Mononuclear cell (primary cell): Measurements from ENCODE around the gene SCPEP1. TPM values are rescaled to one million over a fixed set of nuclear protein-coding genes. Genes with fewer than 3 reads are reported as not detected.

Experiments used
- H3K27me3 ChIP-seq: 2 replicates; pipeline ENCODE4 v1.6.0; 2011; ENCODE audit warnings: low read length, control low read depth; ENCODE audit not compliant: insufficient read depth
- H3K4me1 ChIP-seq: 2 replicates; pipeline ENCODE4 v1.5.1; 2011; ENCODE audit warnings: mild to moderate bottlenecking, low read length, control low read depth; ENCODE audit not compliant: insufficient read depth
- H3K4me3 ChIP-seq: 2 replicates; pipeline ENCODE4 v1.5.1; 2011; ENCODE audit warnings: mild to moderate bottlenecking, low read length, moderate library complexity
- H3K9me3 ChIP-seq: 2 replicates; pipeline ENCODE4 v1.5.1; 2011; ENCODE audit warnings: low read depth, mild to moderate bottlenecking, control low read depth, low read length
- total RNA-seq: library from RNA; depleted of rRNA; stranded (reverse); fragments of >200 nt; gene quantifications from one replicate; pipeline ENCODE4 v1.2.3, GENCODE V29; 2012

SCPEP1 gene
- total RNA-seq, 1 donor, result 106 TPM

DNA sequence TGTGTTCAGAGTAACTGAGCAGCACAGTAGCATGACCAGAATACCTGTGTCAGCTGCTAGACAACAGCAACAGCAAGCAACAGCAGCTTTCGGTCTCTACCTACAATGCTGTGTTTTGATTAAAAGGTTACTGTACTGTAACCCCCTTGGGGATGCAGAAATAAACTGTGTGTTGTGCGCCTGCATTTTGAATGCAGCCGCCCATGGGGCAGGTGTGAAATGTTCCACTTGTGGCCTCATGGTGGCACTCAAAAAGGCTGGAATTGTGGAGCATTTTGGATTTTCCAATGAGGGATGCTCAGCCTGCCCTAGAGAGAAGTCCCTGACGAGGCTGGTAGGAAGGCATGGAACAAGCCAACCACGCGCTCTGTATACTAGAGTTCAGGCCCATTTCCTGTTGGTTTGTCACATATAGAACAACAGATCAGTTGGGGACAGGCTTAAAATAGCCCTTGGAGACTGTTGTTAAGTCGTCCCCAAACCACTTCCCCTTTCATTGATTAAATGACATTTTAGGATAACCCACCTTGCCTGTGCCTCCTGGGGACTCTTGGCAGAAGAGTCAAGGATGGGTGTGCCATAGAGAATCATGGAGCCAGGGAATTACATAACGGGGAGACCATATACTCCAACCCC, 27.1 kb downstream of the SCPEP1 start:
- H3K4me1 ChIP-seq, result peaks cover 32% of the 10 kb centered on the region
- H3K9me3 ChIP-seq, result no peaks in the 10 kb centered on the region
- H3K4me3 ChIP-seq, result no peak overlapping the region

GRCh38 chr17:57006040-57006439, 28.1 kb downstream of the SCPEP1 start:
- Histone ChIP-seq H3K4me3 (no peak overlapping the region), H3K27me3 (no peaks in the 10 kb centered on the region), H3K9me3 (no peaks in the 10 kb centered on the region), H3K4me1 (peaks cover 36% of the 10 kb centered on the region)

More for the DNA sequence above, 27.1 kb downstream of the SCPEP1 start:
- no peaks in the 10 kb centered on the region for H3K27me3 ChIP-seq

GRCh38 chr17:57008958-57009357, 31.0 kb downstream of the SCPEP1 start:
- Histone ChIP-seq H3K4me3 (no peak overlapping the region), H3K27me3 (no peaks in the 10 kb centered on the region), H3K4me1 (peaks cover 23% of the 10 kb centered on the region), H3K9me3 (no peaks in the 10 kb centered on the region)

GRCh38 chr17:57009737-57010445, 32.0 kb downstream of the SCPEP1 start:
- Histone ChIP-seq H3K4me3 (no peak overlapping the region), H3K4me1 (peaks cover 14% of the 10 kb centered on the region), H3K9me3 (no peaks in the 10 kb centered on the region), H3K27me3 (no peaks in the 10 kb centered on the region)

DNA sequence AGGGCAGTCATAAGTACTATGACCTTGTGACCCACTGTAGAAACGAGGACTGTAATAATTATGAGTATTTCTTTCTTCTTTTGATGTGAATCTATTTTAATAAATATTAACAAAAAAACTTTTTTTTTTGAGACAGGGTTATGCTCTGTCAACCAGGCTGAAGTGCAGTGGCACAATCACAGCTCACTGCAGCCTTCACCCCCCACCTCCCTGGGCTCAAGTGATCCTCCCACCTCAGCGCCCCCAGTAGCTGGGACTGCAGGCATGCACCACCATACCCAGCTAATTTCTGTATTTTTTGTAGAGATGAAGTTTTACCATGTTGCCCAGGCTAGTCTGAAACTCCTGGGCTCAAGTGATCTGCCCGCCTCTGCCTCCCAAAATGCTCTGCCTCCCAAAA, 32.6 kb downstream of the SCPEP1 start:
- Histone ChIP-seq H3K27me3 (no peaks in the 10 kb centered on the region), H3K4me3 (no peak overlapping the region), H3K4me1 (peaks cover 8% of the 10 kb centered on the region), H3K9me3 (no peaks in the 10 kb centered on the region)

DNA sequence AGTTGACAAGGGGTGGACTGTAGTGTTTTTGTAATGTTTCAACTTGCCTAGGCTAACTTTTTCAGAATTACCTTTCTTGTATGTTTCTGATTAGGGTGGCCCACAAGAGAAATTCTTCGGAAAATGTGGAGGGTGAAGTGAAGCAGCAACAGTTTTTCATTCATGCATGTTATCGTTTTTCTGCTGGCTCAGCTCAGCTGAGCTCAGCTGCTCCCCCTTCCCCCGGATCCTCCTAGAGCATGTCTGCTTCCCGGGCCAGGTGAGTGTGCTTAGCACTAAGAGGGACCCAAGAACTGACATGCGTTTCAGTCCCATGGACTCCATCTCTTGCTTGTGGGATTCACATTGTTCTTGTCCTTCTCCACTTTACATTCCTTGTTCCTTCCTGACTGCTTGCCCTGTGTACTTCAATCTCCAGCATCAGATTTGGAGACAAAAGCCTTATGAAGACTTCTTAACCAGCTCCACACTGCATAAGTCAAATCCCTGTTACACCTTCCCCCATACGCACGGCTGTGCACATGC, 33.6 kb downstream of the SCPEP1 start:
- Histone ChIP-seq H3K4me3 (no peak overlapping the region), H3K4me1 (peaks cover 4% of the 10 kb centered on the region), H3K27me3 (no peaks in the 10 kb centered on the region), H3K9me3 (no peaks in the 10 kb centered on the region)

DNA sequence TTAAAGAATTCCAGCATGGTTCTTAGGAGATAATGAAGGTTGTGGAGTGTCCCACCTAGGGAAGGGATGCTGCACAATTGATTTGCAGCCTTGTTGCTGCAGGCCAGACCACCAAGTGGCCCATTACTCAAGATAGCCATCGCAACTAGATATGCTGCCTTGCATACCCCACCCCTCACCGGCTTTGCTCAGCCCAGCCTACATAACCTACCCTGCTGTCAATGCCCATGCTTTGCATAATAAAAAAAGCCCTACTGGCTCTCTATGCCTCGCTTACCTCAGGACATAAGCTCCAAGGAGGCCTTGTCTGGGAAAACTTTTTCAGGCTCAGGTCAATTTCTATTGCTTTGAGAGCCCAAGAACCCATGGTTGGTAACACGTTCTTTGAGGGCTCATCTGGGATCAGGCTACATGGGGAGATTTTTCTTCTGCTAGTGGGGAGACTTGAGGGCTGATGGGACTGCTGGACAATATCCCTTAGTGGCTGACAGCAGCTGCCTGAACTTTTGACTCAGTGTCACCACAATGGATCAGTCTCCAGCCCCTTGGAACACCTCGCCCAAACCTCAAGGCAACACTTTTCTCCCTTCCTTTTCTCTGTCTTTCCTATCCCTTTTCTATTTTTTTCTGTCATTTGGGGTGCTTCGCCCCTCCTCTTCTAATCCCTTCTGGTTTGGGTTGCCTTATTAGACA, 38.3 kb downstream of the SCPEP1 start:
- H3K9me3 ChIP-seq, result no peaks in the 10 kb centered on the region
- no peaks in the 10 kb centered on the region for H3K4me1 ChIP-seq
- no peaks in the 10 kb centered on the region for H3K27me3 ChIP-seq
- H3K4me3 ChIP-seq, result no peak overlapping the region

DNA sequence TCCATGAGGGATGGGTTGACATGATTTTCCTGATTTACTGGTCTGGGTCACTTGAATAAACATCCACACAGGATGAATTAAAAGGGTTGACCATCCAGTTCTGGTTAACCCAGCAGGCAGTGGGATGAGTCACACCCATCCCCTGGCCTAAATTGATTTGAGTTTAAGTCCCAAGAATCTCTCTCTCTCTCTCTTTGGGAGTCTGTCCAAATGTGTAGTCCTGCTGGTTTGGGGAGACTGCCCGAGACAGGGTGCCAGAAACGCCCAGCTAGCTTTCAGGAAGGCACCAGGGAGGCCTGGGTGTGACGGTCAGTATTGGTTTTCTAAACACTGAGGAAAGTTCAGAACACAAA, 38.8 kb downstream of the SCPEP1 start:
- no peaks in the 10 kb centered on the region for H3K9me3 ChIP-seq
- H3K4me1 ChIP-seq, result no peaks in the 10 kb centered on the region
- no peaks in the 10 kb centered on the region for H3K27me3 ChIP-seq
- H3K4me3 ChIP-seq, result no peak overlapping the region

GRCh38 chr17:57017625-57018024, 39.7 kb downstream of the SCPEP1 start:
- Histone ChIP-seq H3K4me1 (no peaks in the 10 kb centered on the region), H3K4me3 (no peak overlapping the region), H3K9me3 (no peaks in the 10 kb centered on the region), H3K27me3 (no peaks in the 10 kb centered on the region)

- H3K4me3 ChIP-seq, result no peak overlapping the region
- no peaks in the 10 kb centered on the region for H3K4me1 ChIP-seq
- no peaks in the 10 kb centered on the region for H3K9me3 ChIP-seq
- no peaks in the 10 kb centered on the region for H3K27me3 ChIP-seq
Observed at GRCh38 chr17:57020208-57020607, 42.3 kb downstream of the SCPEP1 start.

GRCh38 chr17:57021226-57021940, 43.5 kb downstream of the SCPEP1 start:
- Histone ChIP-seq H3K4me3 (no peak overlapping the region), H3K9me3 (no peaks in the 10 kb centered on the region), H3K4me1 (no peaks in the 10 kb centered on the region), H3K27me3 (no peaks in the 10 kb centered on the region)

DNA sequence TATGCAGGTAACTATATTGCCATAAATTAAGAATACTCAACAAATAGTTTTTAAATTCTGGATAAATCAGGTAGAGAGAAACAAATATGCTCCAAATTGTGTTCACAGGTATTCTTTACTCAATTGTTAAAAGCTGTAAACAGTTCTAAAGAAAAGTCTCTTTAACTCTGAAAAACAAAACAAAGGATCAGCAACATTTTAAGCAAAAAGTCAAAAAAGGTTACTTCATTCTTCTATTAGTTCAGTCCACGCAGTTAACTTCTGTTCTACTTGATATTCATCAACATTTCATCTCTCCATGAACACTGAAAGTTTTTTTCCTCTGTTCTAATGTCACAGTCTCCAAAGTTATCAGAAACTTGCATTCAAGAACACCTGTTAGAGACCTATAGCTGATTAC, 47.9 kb downstream of the SCPEP1 start:
- H3K4me3 ChIP-seq, result no peak overlapping the region

GRCh38 chr17:57027852-57028251, 49.9 kb downstream of the SCPEP1 start:
- Histone ChIP-seq H3K27me3 (peaks cover 3% of the 10 kb centered on the region), H3K4me3 (no peak overlapping the region), H3K9me3 (no peaks in the 10 kb centered on the region), H3K4me1 (no peaks in the 10 kb centered on the region)

More for the DNA sequence above, 47.9 kb downstream of the SCPEP1 start:
- H3K27me3 ChIP-seq, result peaks cover 3% of the 10 kb centered on the region
- H3K4me1 ChIP-seq, result no peaks in the 10 kb centered on the region
- H3K9me3 ChIP-seq, result no peaks in the 10 kb centered on the region

GRCh38 chr17:57032343-57032742, 54.4 kb downstream of the SCPEP1 start:
- Histone ChIP-seq H3K27me3 (peaks cover 9% of the 10 kb centered on the region), H3K9me3 (no peaks in the 10 kb centered on the region), H3K4me3 (no peak overlapping the region), H3K4me1 (no peaks in the 10 kb centered on the region)

- Histone ChIP-seq H3K9me3 (no peaks in the 10 kb centered on the region), H3K4me3 (no peak overlapping the region), H3K4me1 (no peaks in the 10 kb centered on the region), H3K27me3 (peaks cover 6% of the 10 kb centered on the region)
Observed at GRCh38 chr17:57033296-57033695, 55.4 kb downstream of the SCPEP1 start.
